HG03196 (cell line): ENCODE results near the gene CLCN3.
"Not testable (repeated sequence)": the region's sequence is repeated elsewhere in the genome, so short reads cannot be mapped to it uniquely, and the experiment has no call there.

Experiments
- ATAC-seq: cut with Tn5 transposase; IDR thresholded peaks from one replicate; pipeline ENCODE4 v1.9.1; 2021; ENCODE audit not compliant: unreplicated experiment

CLCN3 gene

GRCh38 chr4:169770416-169770815, 150.0 kb downstream of the CLCN3 start:
- no peak for ATAC-seq

- ATAC-seq = not testable (repeated sequence)
These were observed 151.2 kb downstream of the CLCN3 start for GRCh38 chr4:169771556-169772080.
